HCT116 (cell line): ENCODE measurements around the gene MYRF. TPM values are rescaled to one million over a fixed set of nuclear protein-coding genes. Genes with fewer than 3 reads are reported as not detected.

Experiments
- ATAC-seq: fragments of 200-7000 bp; cut with Tn5 transposase; 2 replicates; pipeline ENCODE4 v1.9.1; 2020; ENCODE audit warnings: mild to moderate bottlenecking, moderate library complexity
- BruUV-seq: library from RNA; stranded (reverse); fragments of 400-500 nt; replicated peaks from 2 replicates; lab custom pipeline; 2021; lab: Mats Ljungman, UMichigan
- CTCF ChIA-PET: fragments of 300-600 bp; sonication (Branson Sonifier 250); formaldehyde crosslinking; loops from one replicate; lab custom pipeline; 2021; ENCODE audit warnings: antibody characterized with exemption; lab: Charles Lee
- POLR2A ChIA-PET: fragments of 300-600, 350-600 bp; sonication (Branson Sonifier 250); formaldehyde crosslinking; loops from one replicate; lab custom pipeline; 2021; ENCODE audit warnings: antibody characterized with exemption; lab: Charles Lee
- RAD21 ChIA-PET, 2 experiments: fragments of 300-600 bp; sonication (Branson Sonifier 250); formaldehyde crosslinking; loops; one replicate each; lab custom pipeline; 2023; ENCODE audit warnings: low total read pairs in 2 of 2; ENCODE audit not compliant: uncharacterized antibody in 2 of 2, unreplicated experiment in 2 of 2, low non-redundant PET in 1 of 2; lab: Charles Lee
- DNase-seq: peaks from one replicate; pipeline ENCODE4 v3.0.0-alpha.2; 2010; ENCODE audit warnings: low read depth, low spot score
- H2AFZ ChIP-seq: fragments of 200-600 bp; shearing (Covaris generic), sonication (generic); 2 replicates; pipeline ENCODE4 v1.6.1; 2017; ENCODE audit warnings: low read depth, mixed run types, mixed read lengths, antibody characterized with exemption, low read length; ENCODE audit not compliant: poor library complexity, severe bottlenecking
- H3K27ac ChIP-seq: 2 replicates; pipeline ENCODE4 v1.5.1; 2012; ENCODE audit warnings: low read depth, low read length
- H3K27me3 ChIP-seq: fragments of 200-600 bp; sonication (generic); 2 replicates; pipeline ENCODE4 v1.6.1; 2016; ENCODE audit warnings: mixed run types, low read length, mixed read lengths; ENCODE audit not compliant: insufficient read depth
- H3K36me3 ChIP-seq, 2 experiments: fragments of 200-500 bp in 1 of 2; fragments of 200-600 bp in 1 of 2; sonication (Bioruptor generic) in 1 of 2; sonication (generic) in 1 of 2; 2 replicates each; pipeline versions ENCODE4 v1.5.1 to v1.6.1; 2014 to 2016; ENCODE audit warnings: low read length in 2 of 2, inconsistent platforms in 1 of 2, mixed read lengths in 1 of 2, mixed run types in 1 of 2; ENCODE audit not compliant: insufficient read depth in 2 of 2, control insufficient read depth in 1 of 2
- H3K4me1 ChIP-seq, 2 experiments: fragments of 200-600 bp in 1 of 2; sonication (generic) in 1 of 2; 2 replicates each; pipeline versions ENCODE4 v1.5.1 to v1.6.1; 2012 to 2017; ENCODE audit warnings: low read length in 2 of 2, inconsistent platforms in 1 of 2, mild to moderate bottlenecking in 1 of 2, mixed read lengths in 1 of 2, mixed run types in 1 of 2, moderate library complexity in 1 of 2; ENCODE audit not compliant: insufficient read depth in 2 of 2, control insufficient read depth in 1 of 2
- H3K4me2 ChIP-seq: fragments of 200-600 bp; sonication (generic); 2 replicates; pipeline ENCODE4 v1.6.1; 2017; ENCODE audit warnings: mixed run types, low read length, mixed read lengths
- H3K4me3 ChIP-seq, 2 experiments: fragments of 200-600 bp in 1 of 2; sonication (generic) in 1 of 2; replicated peaks in 1 of 2; 2 replicates each; pipeline ENCODE4 v1.5.1; 2011 to 2016; ENCODE audit warnings: low read length in 2 of 2, control low read depth in 1 of 2, low read depth in 1 of 2, mild to moderate bottlenecking in 1 of 2, mixed read lengths in 1 of 2, mixed run types in 1 of 2
- H3K79me2 ChIP-seq: fragments of 200-600 bp; sonication (generic); 2 replicates; pipeline ENCODE4 v1.6.1; 2017; ENCODE audit warnings: mild to moderate bottlenecking, mixed run types, low read length, moderate library complexity, mixed read lengths; ENCODE audit not compliant: insufficient read depth
- H3K9ac ChIP-seq: fragments of 200-600 bp; sonication (generic); 2 replicates; pipeline ENCODE4 v1.6.1; 2016; ENCODE audit warnings: low read length, mixed read lengths
- H3K9me2 ChIP-seq: fragments of 200-600 bp; sonication (generic), shearing (Covaris generic); 2 replicates; pipeline ENCODE4 v1.6.1; 2017; ENCODE audit warnings: mixed run types, mild to moderate bottlenecking, moderate library complexity; ENCODE audit not compliant: insufficient read depth
- H3K9me3 ChIP-seq, 2 experiments: fragments of 200-500 bp in 1 of 2; fragments of 200-600 bp in 1 of 2; sonication (Bioruptor generic) in 1 of 2; sonication (generic) in 1 of 2; 2 replicates each; pipeline ENCODE4 v1.6.1; 2014 to 2017; ENCODE audit warnings: low read length in 2 of 2, mixed read lengths in 2 of 2, inconsistent platforms in 1 of 2, low read depth in 1 of 2, mild to moderate bottlenecking in 1 of 2, mixed run types in 1 of 2, moderate library complexity in 1 of 2; ENCODE audit not compliant: control insufficient read depth in 1 of 2, insufficient read depth in 1 of 2
- H4K20me1 ChIP-seq: fragments of 200-600 bp; sonication (generic), shearing (Covaris generic); 2 replicates; pipeline ENCODE4 v1.6.1; 2017; ENCODE audit warnings: mixed run types, mild to moderate bottlenecking, moderate library complexity; ENCODE audit not compliant: insufficient read depth
- CBX3 ChIP-seq: IDR thresholded peaks from 2 replicates; pipeline ENCODE4 v1.6.1; 2012; ENCODE audit warnings: low read depth
- CEBPB ChIP-seq: IDR thresholded peaks from 2 replicates; pipeline ENCODE4 v1.6.1; 2012; ENCODE audit warnings: low read depth
- EGR1 ChIP-seq: IDR thresholded peaks from 2 replicates; pipeline ENCODE4 v1.6.1; 2012; ENCODE audit warnings: low read depth
- ELF1 ChIP-seq: IDR thresholded peaks from 2 replicates; pipeline ENCODE4 v1.6.1; 2012; ENCODE audit warnings: low read depth, borderline replicate concordance
- EZH2 ChIP-seq: fragments of 200-600 bp; sonication (generic); IDR thresholded peaks from 2 replicates; pipeline ENCODE4 v1.6.1; 2017; ENCODE audit warnings: antibody characterized with exemption, mixed run types
- EZH2phosphoT487 ChIP-seq: fragments of 200-600 bp; IDR thresholded peaks from 2 replicates; pipeline ENCODE4 v1.6.1; 2018; ENCODE audit warnings: antibody characterized with exemption, borderline replicate concordance
- FOSL1 ChIP-seq: IDR thresholded peaks from 2 replicates; pipeline ENCODE4 v1.6.1; 2012; ENCODE audit warnings: low read depth
- JUND ChIP-seq: IDR thresholded peaks from 2 replicates; pipeline ENCODE4 v1.6.1; 2012
- POLR2A ChIP-seq: IDR thresholded peaks from 2 replicates; pipeline ENCODE4 v1.7.0; 2011; ENCODE audit warnings: borderline replicate concordance; ENCODE audit not compliant: insufficient read depth, insufficient read length; ENCODE audit errors: extremely low read depth
- POLR2AphosphoS5 ChIP-seq: IDR thresholded peaks from 2 replicates; pipeline ENCODE4 v1.6.1; 2011; ENCODE audit warnings: mild to moderate bottlenecking, low read depth, low read length, moderate library complexity
- RAD21 ChIP-seq: IDR thresholded peaks from 2 replicates; pipeline ENCODE4 v1.6.1; 2012; ENCODE audit warnings: low read depth, mild to moderate bottlenecking
- SIN3A ChIP-seq: IDR thresholded peaks from 2 replicates; pipeline ENCODE4 v1.6.1; 2012; ENCODE audit warnings: low read depth
- SP1 ChIP-seq: IDR thresholded peaks from 2 replicates; pipeline ENCODE4 v1.6.1; 2012; ENCODE audit warnings: low read depth
- SRF ChIP-seq: IDR thresholded peaks from 2 replicates; pipeline ENCODE4 v1.6.1; 2012; ENCODE audit warnings: low read depth
- TCF7L2 ChIP-seq: IDR thresholded peaks from 2 replicates; pipeline ENCODE4 v1.7.0; 2011; ENCODE audit warnings: borderline replicate concordance, inconsistent platforms; ENCODE audit not compliant: insufficient read depth, insufficient read length; ENCODE audit errors: extremely low read depth
- intact Hi-C: fragments of 100-400 bp; cut with micrococcal nuclease; formaldehyde crosslinking; loops from 2 replicates; pipeline ENCODE4 v1.10.0; 2022
- total RNA-seq: library from RNA; stranded (reverse); gene quantifications from one replicate; pipeline ENCODE4 v1.2.1, GENCODE V29; 2021; ENCODE audit not compliant: unreplicated experiment
- TF ChIP-seq, protein P1 (sequence below): IDR thresholded peaks from 2 replicates; pipeline ENCODE4 v1.6.1; 2012
- TF ChIP-seq, protein P2 (sequence below), 3 experiments: fragments of 200-600 bp in 1 of 3; sonication (generic) in 1 of 3; IDR thresholded peaks in 2 of 3; conservative IDR thresholded peaks in 1 of 3; 2 replicates each; pipeline ENCODE4 v1.5.1; 2012 to 2017; ENCODE audit warnings: low read depth in 2 of 3, low read length in 2 of 3, antibody characterized with exemption in 1 of 3, borderline replicate concordance in 1 of 3, control low read depth in 1 of 3, mild to moderate bottlenecking in 1 of 3, mixed read lengths in 1 of 3, mixed run types in 1 of 3, moderate library complexity in 1 of 3; ENCODE audit not compliant: insufficient read depth in 1 of 3
- TF ChIP-seq, protein P3 (sequence below): IDR thresholded peaks from 2 replicates; pipeline ENCODE4 v1.6.1; 2011; ENCODE audit warnings: mild to moderate bottlenecking, low read length, moderate library complexity; ENCODE audit not compliant: insufficient replicate concordance; ENCODE audit errors: extremely low read depth

Gene MYRF
- total RNA-seq, 1 experiment from 2014 or later = 52.3 TPM

DNA sequence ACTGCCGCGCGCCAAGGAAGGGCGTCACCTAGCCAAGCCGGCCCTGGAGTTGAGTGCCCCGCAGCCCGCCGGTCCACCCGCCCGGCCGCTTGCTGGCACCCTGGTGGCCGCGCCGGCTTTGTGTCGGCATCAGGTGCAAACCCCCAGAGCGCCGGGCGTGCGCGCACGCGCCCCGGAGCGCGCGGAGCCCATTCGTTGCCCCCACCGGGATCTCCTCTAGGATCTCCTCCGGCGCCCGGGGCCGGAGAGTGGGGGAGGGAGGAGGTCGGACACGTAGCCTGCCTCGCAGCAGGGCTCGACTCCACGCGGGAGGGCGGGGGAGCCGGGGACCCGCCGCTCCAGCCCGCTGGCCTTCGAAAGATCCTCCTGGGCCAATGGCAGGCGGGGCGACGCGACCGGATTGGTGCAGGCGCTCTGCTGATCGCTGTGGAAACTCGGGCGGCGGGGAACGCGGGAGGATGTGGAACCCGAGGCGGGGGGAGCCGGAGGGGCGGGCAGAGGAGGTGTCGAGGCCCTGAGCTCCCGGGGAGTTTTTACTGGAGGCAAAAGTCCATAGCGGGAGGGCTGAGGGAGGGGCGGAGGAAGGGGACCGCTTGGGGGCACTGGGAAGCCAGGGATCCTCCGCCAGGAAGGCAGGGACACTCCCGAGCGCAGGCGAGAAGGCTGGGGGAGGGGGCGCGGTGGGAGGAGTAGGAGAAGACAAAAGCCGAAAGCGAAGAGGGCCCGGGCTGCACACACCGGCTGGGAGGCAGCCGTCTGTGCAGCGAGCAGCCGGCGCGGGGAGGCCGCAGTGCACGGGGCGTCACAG is 75.3 kb downstream of the MYRF start, which contains the start of gene FADS2:
Gene FADS2 (plus strand): TSS at position 730 of the 808 bp plus-strand sequence. CDS start 91 bp downstream, outside the sequence.
- Histone ChIP-seq H3K9me2 (no peaks in the 10 kb centered on the region), H3K9me3 (no peaks in the 10 kb centered on the region), H3K4me3 (no peak within 1 kb of the TSS), H3K27me3 (no peaks in the 10 kb centered on the region)
- ATAC-seq = no peak
- DNase-seq = no peak
- TF ChIP-seq EZH2 = no peak
- TF ChIP-seq FOSL1 = no peak
- no peak for TF ChIP-seq EGR1
- TF ChIP-seq TCF7L2 = no peak
- TF ChIP-seq POLR2AphosphoS5 = no peak
- no peak for TF ChIP-seq SP1
- TF ChIP-seq CEBPB = no peak
- TF ChIP-seq JUND = no peak
- TF ChIP-seq EZH2phosphoT487 = no peak
- TF ChIP-seq, protein P1, sequence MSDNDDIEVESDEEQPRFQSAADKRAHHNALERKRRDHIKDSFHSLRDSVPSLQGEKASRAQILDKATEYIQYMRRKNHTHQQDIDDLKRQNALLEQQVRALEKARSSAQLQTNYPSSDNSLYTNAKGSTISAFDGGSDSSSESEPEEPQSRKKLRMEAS = no peak
- no peak for TF ChIP-seq CBX3
- no peak for TF ChIP-seq POLR2A
- TF ChIP-seq, all 23 proteins: peak for 0
- Histone ChIP-seq H3K79me2 (no peaks in the 10 kb centered on the region), H3K4me1 (no peaks in the 10 kb centered on the region), H2AFZ (no peak within 1 kb of the TSS), H3K36me3 (no peaks in the 10 kb centered on the region), H3K9ac (no peak within 1 kb of the TSS), H3K4me2 (no peak within 1 kb of the TSS), H4K20me1 (no peaks in the 10 kb centered on the region), H3K27ac (no peak within 1 kb of the TSS)
- intact Hi-C loops = no loop called here
- ChIA-PET POLR2A (no interaction called here), CTCF (no interaction called here), RAD21 (no interaction called here)
- BruUV-seq = no TSS peak

DNA sequence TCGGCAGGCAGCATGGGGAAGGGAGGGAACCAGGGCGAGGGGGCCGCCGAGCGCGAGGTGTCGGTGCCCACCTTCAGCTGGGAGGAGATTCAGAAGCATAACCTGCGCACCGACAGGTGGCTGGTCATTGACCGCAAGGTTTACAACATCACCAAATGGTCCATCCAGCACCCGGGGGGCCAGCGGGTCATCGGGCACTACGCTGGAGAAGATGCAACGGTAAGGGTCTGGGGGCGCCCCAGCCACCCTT is 75.9 kb downstream of the MYRF start:
- no peaks in the 10 kb centered on the region for H3K36me3 ChIP-seq
- no peaks in the 10 kb centered on the region for H3K27me3 ChIP-seq
- RAD21 ChIA-PET = no interaction called here
- no peak overlapping the region for H3K4me2 ChIP-seq
- H3K79me2 ChIP-seq = no peaks in the 10 kb centered on the region
- no peak overlapping the region for H3K9ac ChIP-seq
- no TSS peak for BruUV-seq
- H2AFZ ChIP-seq = no peak overlapping the region
- POLR2A ChIA-PET = no interaction called here
- no peaks in the 10 kb centered on the region for H3K4me1 ChIP-seq
- no peaks in the 10 kb centered on the region for H4K20me1 ChIP-seq
- H3K27ac ChIP-seq = no peak overlapping the region
- intact Hi-C loops = no loop called here
- H3K9me3 ChIP-seq = no peaks in the 10 kb centered on the region
- no peaks in the 10 kb centered on the region for H3K9me2 ChIP-seq
- ATAC-seq (no peak), DNase-seq (no peak)
- H3K4me3 ChIP-seq = no peak overlapping the region
- CTCF ChIA-PET = no interaction called here
- TF ChIP-seq EZH2phosphoT487 (no peak), ELF1 (no peak), SRF (no peak), CBX3 (no peak), SIN3A (no peak), EZH2 (no peak), RAD21 (no peak)
- TF ChIP-seq, protein P2, sequence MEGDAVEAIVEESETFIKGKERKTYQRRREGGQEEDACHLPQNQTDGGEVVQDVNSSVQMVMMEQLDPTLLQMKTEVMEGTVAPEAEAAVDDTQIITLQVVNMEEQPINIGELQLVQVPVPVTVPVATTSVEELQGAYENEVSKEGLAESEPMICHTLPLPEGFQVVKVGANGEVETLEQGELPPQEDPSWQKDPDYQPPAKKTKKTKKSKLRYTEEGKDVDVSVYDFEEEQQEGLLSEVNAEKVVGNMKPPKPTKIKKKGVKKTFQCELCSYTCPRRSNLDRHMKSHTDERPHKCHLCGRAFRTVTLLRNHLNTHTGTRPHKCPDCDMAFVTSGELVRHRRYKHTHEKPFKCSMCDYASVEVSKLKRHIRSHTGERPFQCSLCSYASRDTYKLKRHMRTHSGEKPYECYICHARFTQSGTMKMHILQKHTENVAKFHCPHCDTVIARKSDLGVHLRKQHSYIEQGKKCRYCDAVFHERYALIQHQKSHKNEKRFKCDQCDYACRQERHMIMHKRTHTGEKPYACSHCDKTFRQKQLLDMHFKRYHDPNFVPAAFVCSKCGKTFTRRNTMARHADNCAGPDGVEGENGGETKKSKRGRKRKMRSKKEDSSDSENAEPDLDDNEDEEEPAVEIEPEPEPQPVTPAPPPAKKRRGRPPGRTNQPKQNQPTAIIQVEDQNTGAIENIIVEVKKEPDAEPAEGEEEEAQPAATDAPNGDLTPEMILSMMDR (IDR thresholded peaks at IDR 0.05 in 2 of 3, conservative IDR thresholded peaks at IDR 0.05 in 1 of 3; ENCODE audit: borderline replicate concordance in 1 of 3, insufficient read depth in 1 of 3, low read depth in 2 of 3, low read length in 2 of 3) = no peak
- TF ChIP-seq, protein P3, sequence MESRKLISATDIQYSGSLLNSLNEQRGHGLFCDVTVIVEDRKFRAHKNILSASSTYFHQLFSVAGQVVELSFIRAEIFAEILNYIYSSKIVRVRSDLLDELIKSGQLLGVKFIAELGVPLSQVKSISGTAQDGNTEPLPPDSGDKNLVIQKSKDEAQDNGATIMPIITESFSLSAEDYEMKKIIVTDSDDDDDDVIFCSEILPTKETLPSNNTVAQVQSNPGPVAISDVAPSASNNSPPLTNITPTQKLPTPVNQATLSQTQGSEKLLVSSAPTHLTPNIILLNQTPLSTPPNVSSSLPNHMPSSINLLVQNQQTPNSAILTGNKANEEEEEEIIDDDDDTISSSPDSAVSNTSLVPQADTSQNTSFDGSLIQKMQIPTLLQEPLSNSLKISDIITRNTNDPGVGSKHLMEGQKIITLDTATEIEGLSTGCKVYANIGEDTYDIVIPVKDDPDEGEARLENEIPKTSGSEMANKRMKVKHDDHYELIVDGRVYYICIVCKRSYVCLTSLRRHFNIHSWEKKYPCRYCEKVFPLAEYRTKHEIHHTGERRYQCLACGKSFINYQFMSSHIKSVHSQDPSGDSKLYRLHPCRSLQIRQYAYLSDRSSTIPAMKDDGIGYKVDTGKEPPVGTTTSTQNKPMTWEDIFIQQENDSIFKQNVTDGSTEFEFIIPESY = no peak
- TF ChIP-seq, protein P1 = no peak
